Activated naive CD4-positive, alpha-beta T cell treated with Interleukin-2 at 50 U/mL for 16 hours (primary cell): ENCODE measurements around the gene SYCP2.
"Not testable (repeated sequence)": the region's sequence is repeated elsewhere in the genome, so short reads cannot be mapped to it uniquely, and the experiment has no call there.

Experiments
- DNase-seq: peaks from one replicate; pipeline ENCODE4 v3.0.0-alpha.2; 2020

Gene SYCP2, protein sequence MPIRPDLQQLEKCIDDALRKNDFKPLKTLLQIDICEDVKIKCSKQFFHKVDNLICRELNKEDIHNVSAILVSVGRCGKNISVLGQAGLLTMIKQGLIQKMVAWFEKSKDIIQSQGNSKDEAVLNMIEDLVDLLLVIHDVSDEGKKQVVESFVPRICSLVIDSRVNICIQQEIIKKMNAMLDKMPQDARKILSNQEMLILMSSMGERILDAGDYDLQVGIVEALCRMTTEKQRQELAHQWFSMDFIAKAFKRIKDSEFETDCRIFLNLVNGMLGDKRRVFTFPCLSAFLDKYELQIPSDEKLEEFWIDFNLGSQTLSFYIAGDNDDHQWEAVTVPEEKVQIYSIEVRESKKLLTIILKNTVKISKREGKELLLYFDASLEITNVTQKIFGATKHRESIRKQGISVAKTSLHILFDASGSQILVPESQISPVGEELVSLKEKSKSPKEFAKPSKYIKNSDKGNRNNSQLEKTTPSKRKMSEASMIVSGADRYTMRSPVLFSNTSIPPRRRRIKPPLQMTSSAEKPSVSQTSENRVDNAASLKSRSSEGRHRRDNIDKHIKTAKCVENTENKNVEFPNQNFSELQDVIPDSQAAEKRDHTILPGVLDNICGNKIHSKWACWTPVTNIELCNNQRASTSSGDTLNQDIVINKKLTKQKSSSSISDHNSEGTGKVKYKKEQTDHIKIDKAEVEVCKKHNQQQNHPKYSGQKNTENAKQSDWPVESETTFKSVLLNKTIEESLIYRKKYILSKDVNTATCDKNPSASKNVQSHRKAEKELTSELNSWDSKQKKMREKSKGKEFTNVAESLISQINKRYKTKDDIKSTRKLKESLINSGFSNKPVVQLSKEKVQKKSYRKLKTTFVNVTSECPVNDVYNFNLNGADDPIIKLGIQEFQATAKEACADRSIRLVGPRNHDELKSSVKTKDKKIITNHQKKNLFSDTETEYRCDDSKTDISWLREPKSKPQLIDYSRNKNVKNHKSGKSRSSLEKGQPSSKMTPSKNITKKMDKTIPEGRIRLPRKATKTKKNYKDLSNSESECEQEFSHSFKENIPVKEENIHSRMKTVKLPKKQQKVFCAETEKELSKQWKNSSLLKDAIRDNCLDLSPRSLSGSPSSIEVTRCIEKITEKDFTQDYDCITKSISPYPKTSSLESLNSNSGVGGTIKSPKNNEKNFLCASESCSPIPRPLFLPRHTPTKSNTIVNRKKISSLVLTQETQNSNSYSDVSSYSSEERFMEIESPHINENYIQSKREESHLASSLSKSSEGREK (N-terminal part only)

DNA sequence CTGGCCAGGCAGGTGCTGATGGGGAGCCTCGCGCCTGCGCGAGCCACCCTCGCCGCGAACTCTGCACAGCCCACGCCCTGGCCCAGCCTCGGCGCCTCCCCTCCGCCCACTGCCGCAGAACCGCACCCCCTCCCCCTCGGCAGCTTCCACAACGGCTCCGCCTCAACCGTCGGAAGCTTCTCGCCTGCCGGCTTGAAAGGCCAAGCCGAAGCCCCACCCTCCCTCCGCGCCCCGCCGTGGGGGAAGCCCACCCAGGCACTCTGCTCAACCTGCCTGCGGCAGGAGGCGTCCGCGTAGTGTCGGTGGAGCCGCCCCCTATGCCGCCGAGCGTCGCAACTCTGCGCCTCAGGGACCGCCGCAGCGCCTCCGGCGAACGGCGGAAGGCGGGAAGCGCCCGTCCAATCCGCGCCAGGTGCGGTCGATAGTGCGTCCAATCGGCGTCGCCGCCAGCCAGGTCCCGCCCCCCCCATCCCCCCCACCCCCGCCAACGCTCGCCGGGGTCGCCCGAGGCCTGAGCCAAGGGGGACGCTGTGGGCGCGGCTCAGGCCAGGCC, at the start of gene SYCP2:
Gene SYCP2, minus strand, starts transcription at position 342 of the 553 bp plus-strand sequence. CDS start 11,224 bp downstream, outside the sequence.
- peak; percentile 71 for DNase-seq

DNA sequence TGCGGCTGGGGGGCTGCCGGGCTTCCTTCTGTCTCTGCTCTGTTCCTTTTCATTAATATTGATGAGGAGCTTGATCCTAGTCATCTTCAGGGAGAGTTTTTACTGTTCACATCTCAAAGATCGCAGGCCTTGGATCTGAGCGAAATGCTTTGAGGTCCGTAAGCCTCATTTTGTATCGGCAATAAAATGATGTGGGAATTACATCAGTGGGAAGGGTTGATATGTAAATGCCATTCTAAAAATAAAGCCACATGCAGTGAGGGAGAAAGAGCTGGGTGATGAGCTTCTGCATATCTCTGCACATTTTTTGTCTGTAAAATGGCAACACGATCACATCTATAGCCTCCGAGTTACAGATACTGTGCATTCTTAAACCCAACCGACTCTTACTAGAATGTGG, 49.6 kb upstream of the SYCP2 start:
- DNase-seq: no peak

DNA sequence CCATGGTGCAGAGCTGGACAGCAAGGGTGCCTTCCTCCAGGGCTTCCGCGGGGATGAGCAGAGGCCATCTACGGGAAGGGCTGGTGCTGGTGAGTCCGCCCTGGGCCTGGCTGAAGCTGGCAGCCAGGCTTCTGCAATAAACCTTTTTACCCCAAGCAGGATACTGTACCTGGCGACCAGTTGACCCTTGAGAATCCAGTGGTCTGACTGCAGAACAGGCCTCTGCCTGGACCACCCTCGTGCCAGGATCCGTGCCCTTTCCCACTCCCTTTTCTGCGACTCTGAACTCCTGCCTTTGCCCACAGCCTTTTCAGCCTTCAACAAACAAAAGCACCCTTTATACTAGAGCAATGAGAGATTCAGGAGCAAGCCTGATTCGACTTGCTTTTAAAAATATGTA, 43.6 kb upstream of the SYCP2 start:
- no peak for DNase-seq

DNA sequence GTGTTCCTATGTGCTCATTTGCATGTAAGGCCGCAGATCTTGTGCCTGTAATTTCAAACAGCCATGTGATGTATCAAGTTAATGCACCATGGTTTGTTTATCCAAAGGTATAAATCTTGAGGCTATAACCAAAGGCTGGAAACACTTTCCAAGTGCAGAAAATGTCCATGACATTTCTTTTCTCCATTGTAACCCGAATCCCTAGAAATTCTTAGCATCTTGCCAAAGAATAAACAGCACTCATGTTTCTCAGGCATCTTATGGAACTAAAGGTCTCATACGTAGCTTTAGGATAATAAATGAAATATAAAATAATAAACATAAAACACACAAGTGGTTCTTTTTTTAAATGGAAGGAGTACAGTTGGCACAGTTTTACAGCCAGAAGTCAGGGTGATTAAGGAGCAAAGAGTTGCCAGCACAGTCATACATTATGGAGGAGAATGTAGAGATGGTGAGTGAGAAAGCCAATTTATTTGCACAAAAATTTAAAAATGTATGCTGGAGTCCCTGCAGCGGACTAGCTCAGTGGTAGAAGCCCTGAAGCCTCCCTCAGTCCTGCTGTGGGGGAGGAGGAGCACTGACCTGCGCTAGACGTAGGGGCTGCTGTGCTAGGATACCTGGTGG, 42.8 kb upstream of the SYCP2 start:
- DNase-seq: no peak

DNA sequence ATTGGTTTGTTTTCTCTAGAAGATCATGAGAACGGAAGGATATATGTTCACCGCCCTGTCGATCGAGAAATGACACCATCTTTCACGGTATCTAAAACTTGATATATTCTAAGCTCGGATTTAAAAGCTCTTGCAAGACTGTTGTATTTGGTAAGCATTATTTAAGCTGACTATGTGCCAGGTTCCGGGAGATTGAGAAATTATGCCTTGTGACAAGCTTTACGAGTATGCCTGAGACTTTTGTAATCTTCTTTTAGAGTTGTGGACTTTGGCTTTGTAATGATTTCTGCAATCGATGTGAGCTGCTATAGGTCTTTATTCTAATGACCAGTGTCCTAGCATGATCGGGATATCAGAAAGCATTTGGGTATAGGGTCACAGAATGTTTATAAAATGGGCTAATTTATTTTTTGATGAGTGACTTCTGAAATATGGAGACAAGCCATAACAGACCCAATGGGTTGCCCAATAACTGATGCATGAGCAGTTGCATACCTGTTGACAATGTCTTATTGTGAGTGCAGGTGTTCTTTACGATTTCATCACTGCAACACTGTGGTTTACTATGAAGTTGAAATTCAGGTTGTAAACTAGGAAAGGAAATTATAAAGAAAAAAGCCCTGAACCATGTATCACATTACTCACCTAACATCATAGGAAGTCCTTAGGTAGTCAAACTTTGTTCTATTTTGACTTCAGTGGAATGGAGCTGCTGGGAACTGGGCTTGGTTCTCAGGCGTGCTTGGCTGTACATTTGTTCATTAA, 38.8 kb upstream of the SYCP2 start:
- DNase-seq: no peak

DNA sequence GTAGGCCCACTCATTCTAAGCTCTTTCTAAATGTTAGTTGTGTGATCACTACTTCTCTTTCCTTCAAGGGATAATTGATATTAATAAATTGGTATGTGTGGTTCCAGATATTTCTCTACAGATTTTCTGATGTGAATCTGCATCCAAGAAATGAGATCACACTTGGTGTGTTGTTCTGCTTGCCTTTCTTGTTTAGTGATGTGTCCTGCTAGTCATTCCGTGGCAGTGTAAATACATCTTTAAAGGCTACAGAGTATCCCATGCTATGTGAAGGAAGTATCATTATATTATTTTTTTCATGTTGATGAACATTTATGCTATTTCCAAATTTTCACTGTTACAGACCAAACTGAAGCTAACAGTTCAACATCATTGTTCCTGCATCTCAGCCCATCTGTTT, 38.0 kb upstream of the SYCP2 start:
- no peak for DNase-seq

DNA sequence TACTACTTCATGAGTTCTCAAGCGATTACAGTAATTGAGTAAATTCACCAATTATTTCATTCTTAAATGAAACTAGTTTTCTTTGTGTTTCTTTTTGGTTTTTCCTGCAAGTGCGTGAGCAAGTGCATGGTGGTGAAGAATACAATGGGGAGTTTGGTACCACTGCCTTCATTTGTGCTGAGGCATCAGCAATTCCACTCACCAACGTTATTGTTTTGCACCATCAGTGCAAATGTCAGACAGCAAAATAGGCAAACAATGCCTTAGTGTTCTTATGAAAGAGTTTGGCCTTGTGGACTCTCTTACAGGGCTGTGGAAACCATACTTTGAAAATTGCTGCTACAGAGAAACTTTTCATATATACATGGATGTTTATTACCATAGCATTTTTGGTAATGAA, 33.0 kb upstream of the SYCP2 start:
- no peak for DNase-seq

DNA sequence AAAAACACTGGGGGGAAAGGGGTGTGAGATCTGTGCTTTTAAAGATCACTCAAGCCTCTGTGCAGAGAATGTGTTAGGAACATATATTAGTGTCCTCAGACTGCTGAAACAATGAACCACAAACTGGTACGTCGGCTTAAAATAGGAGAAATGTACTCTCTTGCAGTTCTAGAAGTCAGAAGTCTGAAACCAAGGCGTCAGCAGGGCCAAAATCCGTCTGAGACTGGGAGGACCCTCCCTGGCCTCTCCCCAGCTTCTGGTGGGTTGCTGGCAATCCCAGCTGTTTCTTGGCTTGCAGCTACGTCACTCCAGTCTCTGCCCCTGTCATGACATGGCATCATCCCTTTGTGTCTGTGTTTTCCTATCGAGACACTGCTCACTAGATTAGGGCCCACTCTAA, 28.7 kb upstream of the SYCP2 start:
- DNase-seq: no peak

DNA sequence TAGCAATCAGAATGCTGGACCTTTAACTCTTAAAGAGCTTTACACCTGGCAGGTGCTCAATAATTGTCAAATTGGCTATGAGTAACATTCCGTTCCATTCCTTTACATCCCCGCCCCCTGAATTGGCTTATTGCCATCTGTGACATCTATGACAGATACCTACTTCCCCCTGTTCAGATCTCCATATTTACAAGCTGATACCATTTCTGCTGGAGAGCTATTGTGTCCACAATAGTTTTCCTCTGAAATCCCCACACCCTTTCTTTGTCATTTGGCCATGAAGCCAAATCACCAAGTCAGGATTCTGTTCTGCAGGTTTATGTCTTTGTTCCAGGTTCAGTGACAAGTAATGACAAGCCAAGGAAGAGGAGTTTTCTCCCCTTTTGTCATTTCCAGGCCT, 28.0 kb upstream of the SYCP2 start:
- no peak for DNase-seq

DNA sequence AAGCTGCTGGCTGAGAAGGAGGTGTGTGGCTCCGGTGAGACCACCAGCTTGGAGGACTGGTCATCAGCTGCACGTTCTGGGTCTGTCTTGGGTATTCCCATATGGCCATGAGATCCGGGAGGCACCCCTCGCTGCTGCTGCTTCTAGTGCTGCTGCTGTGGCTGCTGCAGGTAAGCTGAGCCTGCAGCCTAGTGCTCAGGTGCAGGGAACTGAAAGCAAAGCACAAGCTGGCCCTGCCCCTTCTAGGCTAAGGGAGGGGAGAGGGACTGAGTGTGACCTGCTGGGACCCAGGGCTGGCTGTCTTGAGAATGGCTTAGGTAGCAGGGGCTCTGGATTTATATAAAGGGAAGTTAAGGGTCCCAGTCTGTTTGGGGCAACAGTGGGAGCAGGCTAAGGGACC, 25.2 kb upstream of the SYCP2 start:
- DNase-seq: no peak

DNA sequence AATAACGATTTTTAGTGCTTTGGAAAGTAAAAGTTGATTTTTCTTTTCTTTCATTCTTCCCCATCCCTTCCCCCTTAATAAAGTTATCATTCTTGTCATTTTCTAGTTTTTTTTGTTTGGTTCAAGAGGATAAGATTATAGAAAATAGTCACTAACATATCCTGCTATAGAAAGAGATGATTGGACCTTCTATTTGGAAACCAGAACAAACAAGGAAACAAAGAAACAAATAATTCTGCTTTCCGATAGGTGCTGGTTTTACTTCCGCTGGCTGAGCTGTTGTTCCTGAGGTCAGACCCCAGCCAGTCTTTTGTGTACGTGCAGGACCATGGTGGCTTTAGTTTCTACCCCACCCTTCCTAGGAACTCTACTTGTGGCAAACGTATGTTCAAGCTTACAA, 24.7 kb upstream of the SYCP2 start, which contains the start of gene CDH26:
Gene CDH26, plus strand, starts transcription at position 301 of the 400 bp plus-strand sequence. CDS start 304 bp downstream, outside the sequence.
- no peak for DNase-seq

DNA sequence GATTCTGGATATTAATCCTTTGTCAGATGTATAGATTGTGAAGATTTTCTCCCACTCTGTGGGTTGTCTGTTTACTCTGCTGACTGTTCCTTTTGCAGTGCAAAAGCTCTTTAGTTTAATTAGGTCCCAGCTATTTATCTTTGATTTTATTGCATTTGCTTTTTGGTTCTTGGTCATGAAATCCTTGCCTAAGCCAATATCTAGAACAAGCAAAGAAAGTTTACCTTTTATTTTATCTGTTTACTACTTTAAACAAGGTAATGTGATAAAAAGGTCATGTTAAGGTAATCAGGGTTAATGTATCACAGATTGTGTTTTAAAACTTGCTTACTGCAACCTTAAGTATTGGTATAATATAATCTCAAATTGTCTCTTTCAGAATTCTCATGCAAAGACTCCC, 24.1 kb upstream of the SYCP2 start:
- not testable (repeated sequence) for DNase-seq

DNA sequence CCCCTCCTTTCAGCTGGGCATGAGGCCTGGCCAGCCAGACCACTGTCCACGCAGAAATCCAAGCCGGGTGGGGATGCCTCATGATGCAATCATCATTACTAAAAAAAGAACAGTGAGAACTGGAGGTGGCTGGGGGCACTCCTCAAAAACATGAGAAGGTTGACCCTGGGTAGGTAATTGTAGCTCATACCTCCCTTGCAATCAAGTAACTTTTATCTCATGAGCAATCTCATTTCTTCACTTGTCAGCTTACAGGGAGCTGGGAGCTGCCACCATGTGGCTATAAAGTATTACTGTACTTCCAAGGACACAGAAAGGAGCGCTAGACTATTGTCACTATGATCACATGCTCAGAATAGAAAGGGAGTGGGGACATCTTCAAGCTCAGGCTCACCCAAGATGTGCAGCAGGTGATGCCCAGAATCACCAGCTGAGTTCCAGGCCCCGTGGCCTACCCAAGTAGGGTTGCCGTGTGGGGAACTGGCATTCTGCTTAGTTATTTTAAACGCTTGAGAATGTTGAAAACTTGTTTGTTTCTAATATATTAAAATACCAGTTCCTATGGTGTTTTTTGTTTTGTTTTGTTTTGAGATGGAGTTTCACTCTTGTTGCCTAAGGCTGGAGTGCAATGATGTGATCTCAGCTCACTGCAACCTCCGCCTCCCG, 21.8 kb upstream of the SYCP2 start:
- no peak for DNase-seq

DNA sequence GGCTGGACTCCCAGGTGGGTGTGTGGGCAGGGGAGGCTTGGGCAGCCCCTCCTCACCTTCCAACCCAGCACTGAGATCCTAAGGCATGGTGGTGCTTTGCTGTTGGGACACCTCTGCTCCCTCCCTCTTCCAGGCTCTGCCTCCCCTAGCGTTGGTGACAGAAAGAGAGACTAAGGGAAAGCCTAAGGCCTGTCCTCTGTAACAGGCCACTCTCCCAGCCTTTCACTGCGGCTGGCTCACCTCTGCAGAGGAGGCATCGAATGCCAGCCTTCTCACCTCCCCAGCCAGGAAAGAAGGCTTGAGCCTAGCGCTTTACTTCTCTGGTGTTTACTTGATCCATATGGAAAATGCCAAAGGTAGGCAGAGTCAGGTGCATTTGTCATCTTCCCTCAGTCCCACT, 21.3 kb upstream of the SYCP2 start:
- DNase-seq: no peak

DNA sequence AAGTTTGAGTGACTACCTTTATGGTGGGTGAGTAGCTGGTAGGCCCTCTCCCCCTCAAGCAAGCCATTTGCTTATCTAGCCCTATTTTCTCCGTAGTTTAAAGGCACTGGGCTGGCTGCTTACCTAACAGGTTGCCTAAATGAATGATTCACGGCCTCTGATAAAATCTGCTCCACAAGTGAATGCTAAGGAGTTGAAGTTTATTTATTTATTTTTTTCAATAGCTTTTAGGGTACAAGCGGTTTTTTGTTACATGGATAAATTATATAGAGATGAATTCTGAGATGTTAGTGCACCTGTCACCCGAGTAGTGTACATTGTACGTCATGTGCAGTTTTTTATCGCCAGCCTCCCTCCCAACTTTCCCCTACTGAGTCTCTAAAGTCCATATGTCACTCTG, 16.5 kb upstream of the SYCP2 start:
- DNase-seq: no peak

DNA sequence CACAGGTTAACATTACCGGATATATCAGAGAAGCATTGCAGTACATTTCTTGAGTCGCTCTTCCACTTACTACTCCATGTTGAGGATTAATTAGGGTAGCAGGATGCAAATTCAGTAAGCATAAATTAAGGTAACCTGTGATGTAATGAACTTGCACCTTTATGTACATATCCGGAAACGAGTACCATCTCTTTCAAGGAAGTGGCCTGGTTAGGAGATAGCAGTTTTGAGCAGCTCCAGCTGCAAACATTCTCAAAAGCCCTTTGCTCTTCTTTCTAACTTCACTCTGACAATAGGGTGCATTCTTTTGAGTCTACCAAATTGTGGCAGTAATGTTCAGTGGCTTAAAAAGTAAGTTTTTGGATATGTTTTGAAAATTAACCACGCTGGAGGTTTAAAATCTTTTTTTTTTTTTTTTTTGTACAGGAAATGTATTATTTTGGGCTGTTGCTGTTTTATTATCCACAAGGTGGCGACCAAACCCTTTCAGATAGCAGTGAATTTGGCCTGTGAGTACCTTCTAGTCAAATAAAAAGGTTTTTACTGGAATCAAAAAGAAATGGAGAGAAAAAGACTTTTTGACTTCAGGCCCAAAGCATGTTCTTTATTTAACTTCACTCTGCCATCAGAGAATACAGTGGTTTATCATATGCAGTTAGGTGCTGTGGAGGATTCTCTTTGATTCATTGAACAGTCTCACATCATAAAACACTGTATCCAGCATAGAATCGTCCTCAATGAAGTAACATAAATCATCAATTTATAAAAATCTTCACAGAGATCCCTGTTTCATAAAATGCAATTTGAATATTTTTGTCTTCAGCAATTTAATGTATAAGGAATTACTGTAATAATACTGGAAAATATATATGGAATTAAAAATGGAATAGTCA, 15.6 kb upstream of the SYCP2 start:
- no peak for DNase-seq

DNA sequence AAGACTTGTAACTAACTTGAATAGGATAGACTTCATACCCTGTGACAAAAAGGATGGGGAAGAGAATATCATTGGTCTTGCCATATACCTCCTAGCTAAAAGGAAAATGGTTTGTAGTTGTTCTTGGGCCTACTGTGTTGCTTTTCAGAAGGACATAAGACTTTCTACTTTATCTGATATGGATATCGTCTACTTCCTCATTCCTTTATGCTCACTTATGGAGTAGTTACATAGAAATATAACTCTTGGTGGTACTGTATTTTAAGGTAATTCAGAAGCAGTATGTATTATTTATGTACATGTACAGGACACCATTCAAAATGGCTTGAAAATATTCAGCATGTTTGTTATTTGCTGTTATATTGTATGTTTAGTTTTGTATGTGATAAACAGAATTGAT, 14.8 kb upstream of the SYCP2 start:
- no peak for DNase-seq

DNA sequence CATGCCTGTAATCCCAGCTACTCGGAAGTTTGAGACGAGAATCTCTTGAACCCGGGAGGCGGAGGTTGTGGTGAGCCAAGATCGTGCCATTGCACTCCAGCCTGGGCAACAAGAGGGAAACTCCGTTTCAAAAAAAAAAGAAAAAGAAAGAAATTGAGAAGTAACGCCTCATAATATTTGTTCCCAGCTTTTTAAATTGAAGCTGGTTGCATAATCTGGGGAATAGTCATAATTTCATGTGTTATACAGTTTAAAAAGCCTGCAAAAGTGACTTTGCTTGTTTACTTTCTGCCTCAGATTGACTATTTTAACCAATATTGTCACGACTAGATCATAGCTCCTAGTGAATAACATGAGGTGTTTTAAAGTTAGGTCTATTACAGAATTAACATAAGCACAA, 13.9 kb upstream of the SYCP2 start:
- no peak for DNase-seq

DNA sequence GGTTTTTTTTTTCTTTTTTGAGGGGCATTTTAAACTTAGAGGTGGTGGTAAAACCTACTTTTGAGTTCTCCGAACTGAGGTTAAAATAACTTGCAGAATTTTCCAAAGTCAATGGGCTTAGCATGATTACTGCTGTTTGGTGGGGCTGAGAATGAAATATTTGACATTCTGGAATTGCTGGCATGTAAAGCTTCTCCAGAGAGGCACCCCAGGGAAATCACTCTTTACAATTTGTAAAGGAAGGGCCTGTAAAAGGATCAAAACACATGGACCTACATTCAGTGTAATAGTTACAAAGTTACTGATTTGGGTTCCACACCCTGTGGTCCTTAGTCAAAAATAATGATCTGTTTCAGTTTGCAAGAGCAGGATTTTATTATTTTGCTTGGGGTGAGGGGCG, 12.3 kb upstream of the SYCP2 start:
- DNase-seq: no peak

DNA sequence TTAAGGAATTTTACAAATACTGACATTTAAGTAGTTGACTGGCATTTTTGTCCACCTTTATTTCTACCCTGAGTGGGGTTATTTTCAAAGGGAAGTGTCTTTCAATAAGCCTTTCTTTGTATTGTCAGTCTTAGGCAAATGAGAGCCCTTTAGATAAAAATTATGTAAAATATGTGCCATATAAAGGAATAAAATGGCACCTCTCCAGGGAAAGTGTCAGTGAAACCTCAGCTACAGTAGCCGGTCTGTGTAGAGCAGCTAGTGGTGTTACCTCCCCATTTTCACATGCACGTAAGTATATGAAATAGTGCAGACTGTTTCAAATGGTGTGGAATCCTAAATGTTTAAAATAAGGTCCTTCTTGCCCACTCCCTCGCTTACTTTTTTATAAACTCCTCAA, 11.7 kb upstream of the SYCP2 start:
- DNase-seq: no peak
